ENCODE measurements around the gene ZSWIM1.
A peak's percentile ranks its signal among the peaks of the same experiment; 100 is the strongest.
"Not testable (repeated sequence)": the region's sequence is repeated elsewhere in the genome, so short reads cannot be mapped to it uniquely, and the experiment has no call there.

Gene ZSWIM1

GRCh38 chr20:45931680-45932079 is 50.7 kb downstream of the ZSWIM1 start:
- DNase-seq (ENCODE audit: low spot score) = not testable (repeated sequence)

GRCh38 chr20:45933266-45934045 is 52.4 kb downstream of the ZSWIM1 start:
- DNase-seq (ENCODE audit: low spot score) = peak; percentile 79

- DNase-seq (ENCODE audit: low spot score) = peak; percentile 61
These were observed 53.1 kb downstream of the ZSWIM1 start for GRCh38 chr20:45934046-45934585.

All from GM03348 (cell line).